Right renal pelvis (tissue), 4 donors: ENCODE results near the gene S100A7A. TPM values are rescaled to one million over a fixed set of nuclear protein-coding genes. Genes with fewer than 3 reads are reported as not detected.
"Not testable (repeated sequence)": the region's sequence is repeated elsewhere in the genome, so short reads cannot be mapped to it uniquely, and the experiment has no call there.

Experiments
- DNase-seq, 4 donors: peaks; one replicate each; pipeline ENCODE4 v3.0.0-alpha.2; 2013; ENCODE audit warnings: low read depth in 4 of 4, low spot score in 3 of 4, missing footprints in 1 of 4
- polyA plus RNA-seq, 4 donors: library from polyadenylated mRNA; unstranded; fragments of 120-200 nt; gene quantifications; one replicate each; pipeline ENCODE4 v1.2.1, GENCODE V29; 2013; ENCODE audit not compliant: insufficient read length in 4 of 4

Gene S100A7A
- polyA plus RNA-seq, 4 donors, result not detected

- no peak for DNase-seq
These were observed 21.9 kb upstream of the S100A7A start for GRCh38 chr1:153394391-153394790.

GRCh38 chr1:153395136-153395685, 21.1 kb upstream of the S100A7A start:
- DNase-seq, result no peak

GRCh38 chr1:153395776-153396175, 20.5 kb upstream of the S100A7A start:
- DNase-seq, result no peak

GRCh38 chr1:153396461-153396860, 19.9 kb upstream of the S100A7A start:
- no peak for DNase-seq

GRCh38 chr1:153397051-153397923, 19.0 kb upstream of the S100A7A start:
- no peak for DNase-seq

- no peak for DNase-seq
These were observed 18.2 kb upstream of the S100A7A start for GRCh38 chr1:153397924-153398651.

GRCh38 chr1:153399401-153400055, 16.8 kb upstream of the S100A7A start:
- no peak for DNase-seq

- DNase-seq, result no peak
These were observed 16.1 kb upstream of the S100A7A start for GRCh38 chr1:153400244-153400643.

- DNase-seq, result no peak
These were observed 14.9 kb upstream of the S100A7A start for GRCh38 chr1:153401461-153401860.

GRCh38 chr1:153402226-153402625, 14.1 kb upstream of the S100A7A start:
- no peak for DNase-seq

- no peak for DNase-seq
These were observed 12.8 kb upstream of the S100A7A start for GRCh38 chr1:153403421-153404085.

GRCh38 chr1:153404086-153404635, 12.2 kb upstream of the S100A7A start:
- no peak for DNase-seq

- DNase-seq, result no peak
These were observed 11.6 kb upstream of the S100A7A start for GRCh38 chr1:153404768-153405167.

GRCh38 chr1:153405825-153406599, 10.3 kb upstream of the S100A7A start:
- not testable (repeated sequence) for DNase-seq

- not testable (repeated sequence) for DNase-seq
These were observed 9.0 kb upstream of the S100A7A start for GRCh38 chr1:153407274-153407673.

GRCh38 chr1:153413961-153414360, 2.4 kb upstream of the S100A7A start:
- not testable (repeated sequence) for DNase-seq

- DNase-seq, result no peak
These were observed 992 bp downstream of the S100A7A start for GRCh38 chr1:153417136-153417888.

GRCh38 chr1:153418758-153419435, 2.6 kb downstream of the S100A7A start:
- not testable (repeated sequence) for DNase-seq
